Mucosa of descending colon (tissue), 3 donors: ENCODE measurements around the gene CIBAR2. TPM values are rescaled to one million over a fixed set of nuclear protein-coding genes. Genes with fewer than 3 reads are reported as not detected.

Experiments used
- ATAC-seq: fragments of 200-7000 bp; cut with Tn5 transposase; one replicate; pipeline ENCODE4 v1.9.1; 2020; ENCODE audit warnings: mild to moderate bottlenecking, moderate library complexity
- DNase-seq, 3 donors: peaks; one replicate each; pipeline ENCODE4 v3.0.0-alpha.2; 2020
- H3K36me3 ChIP-seq: fragments of 200-600 bp; one replicate; pipeline ENCODE4 v1.8.0; 2021; ENCODE audit warnings: low read depth, mild to moderate bottlenecking
- H3K4me1 ChIP-seq: fragments of 200-600 bp; one replicate; pipeline ENCODE4 v1.8.0; 2021; ENCODE audit warnings: low read depth, mild to moderate bottlenecking
- H3K4me3 ChIP-seq: fragments of 200-600 bp; one replicate; pipeline ENCODE4 v1.8.0; 2021; ENCODE audit warnings: mild to moderate bottlenecking
- H3K9me3 ChIP-seq: fragments of 200-600 bp; one replicate; pipeline ENCODE4 v1.8.0; 2021; ENCODE audit warnings: mild to moderate bottlenecking
- CTCF ChIP-seq: fragments of 200-600 bp; IDR thresholded peaks from one replicate; pipeline ENCODE4 v1.8.0; 2022; ENCODE audit warnings: antibody characterized with exemption, mild to moderate bottlenecking
- intact Hi-C, 2 donors: fragments of 100-400 bp; cut with DNase I in 1 of 2; cut with micrococcal nuclease in 1 of 2; formaldehyde crosslinking; loops; one replicate each; pipeline versions ENCODE4 v1.11.0 to v1.11.1; 2022; cut with DNase I, micrococcal nuclease
- total RNA-seq, 3 donors: library from RNA; stranded (reverse); fragmentation: NEBNext Ultra II Directional in 2 of 3; extraction: Animal tissue kit (Norgen Biotek cat#: 25700) in 2 of 3; gene quantifications; one replicate each; pipeline versions ENCODE4 v1.2.1 to v1.2.4, GENCODE V29; 2021 to 2023
- donor health status: DM: no; HTN: no; CAD: no; lungs with moderate emphysema.
- donor health status: DM: no; HTN: no; CAD: no.
- donor health status: DM: no; HTN: yes; CAD: no.

Gene CIBAR2
- total RNA-seq, 3 donors from 2014 or later, result not detected

- DNase-seq (peak in 2 of 3 donors; percentile 37 to 59), ATAC-seq (peak; percentile 67)
- Histone ChIP-seq H3K36me3 (no peaks in the 10 kb centered on the region), H3K4me3 (no peak overlapping the region), H3K4me1 (no peaks in the 10 kb centered on the region), H3K9me3 (no peaks in the 10 kb centered on the region)
- TF ChIP-seq CTCF, result no peak
- intact Hi-C loops, result no loop called here
Measured at GRCh38 chr16:85151603-85152413, 39.5 kb upstream of the CIBAR2 start.

GRCh38 chr16:85151079-85151602 lies 38.9 kb upstream of the CIBAR2 start:
- H3K4me1 ChIP-seq, result no peaks in the 10 kb centered on the region
- H3K36me3 ChIP-seq, result no peaks in the 10 kb centered on the region
- H3K9me3 ChIP-seq, result no peaks in the 10 kb centered on the region
- intact Hi-C loops, result no loop called here
- ATAC-seq (no peak), DNase-seq (no peak)
- H3K4me3 ChIP-seq, result no peak overlapping the region
- TF ChIP-seq CTCF, result no peak

GRCh38 chr16:85150331-85150940 lies 38.2 kb upstream of the CIBAR2 start:
- intact Hi-C loops, result no loop called here
- ATAC-seq (no peak), DNase-seq (no peak)
- H3K4me3 ChIP-seq, result no peak overlapping the region
- no peaks in the 10 kb centered on the region for H3K4me1 ChIP-seq
- TF ChIP-seq CTCF, result no peak
- H3K9me3 ChIP-seq, result no peaks in the 10 kb centered on the region
- H3K36me3 ChIP-seq, result no peaks in the 10 kb centered on the region

GRCh38 chr16:85149776-85150175 lies 37.5 kb upstream of the CIBAR2 start:
- ATAC-seq, result no peak
- no peak for DNase-seq
- Histone ChIP-seq H3K4me3 (no peak overlapping the region), H3K4me1 (no peaks in the 10 kb centered on the region), H3K36me3 (no peaks in the 10 kb centered on the region), H3K9me3 (no peaks in the 10 kb centered on the region)
- intact Hi-C loops, result no loop called here
- no peak for TF ChIP-seq CTCF

GRCh38 chr16:85148931-85149330 lies 36.7 kb upstream of the CIBAR2 start:
- Histone ChIP-seq H3K4me3 (no peak overlapping the region), H3K9me3 (no peaks in the 10 kb centered on the region), H3K4me1 (no peaks in the 10 kb centered on the region), H3K36me3 (no peaks in the 10 kb centered on the region)
- DNase-seq (no peak), ATAC-seq (no peak)
- no peak for TF ChIP-seq CTCF
- intact Hi-C loops, result no loop called here
